Measurements from ENCODE around the gene PNPLA5. TPM values are rescaled to one million over a fixed set of nuclear protein-coding genes. Genes with fewer than 3 reads are reported as not detected.

Gene PNPLA5
- total and polyA plus RNA-seq, 4 donors = not detected

DNA sequence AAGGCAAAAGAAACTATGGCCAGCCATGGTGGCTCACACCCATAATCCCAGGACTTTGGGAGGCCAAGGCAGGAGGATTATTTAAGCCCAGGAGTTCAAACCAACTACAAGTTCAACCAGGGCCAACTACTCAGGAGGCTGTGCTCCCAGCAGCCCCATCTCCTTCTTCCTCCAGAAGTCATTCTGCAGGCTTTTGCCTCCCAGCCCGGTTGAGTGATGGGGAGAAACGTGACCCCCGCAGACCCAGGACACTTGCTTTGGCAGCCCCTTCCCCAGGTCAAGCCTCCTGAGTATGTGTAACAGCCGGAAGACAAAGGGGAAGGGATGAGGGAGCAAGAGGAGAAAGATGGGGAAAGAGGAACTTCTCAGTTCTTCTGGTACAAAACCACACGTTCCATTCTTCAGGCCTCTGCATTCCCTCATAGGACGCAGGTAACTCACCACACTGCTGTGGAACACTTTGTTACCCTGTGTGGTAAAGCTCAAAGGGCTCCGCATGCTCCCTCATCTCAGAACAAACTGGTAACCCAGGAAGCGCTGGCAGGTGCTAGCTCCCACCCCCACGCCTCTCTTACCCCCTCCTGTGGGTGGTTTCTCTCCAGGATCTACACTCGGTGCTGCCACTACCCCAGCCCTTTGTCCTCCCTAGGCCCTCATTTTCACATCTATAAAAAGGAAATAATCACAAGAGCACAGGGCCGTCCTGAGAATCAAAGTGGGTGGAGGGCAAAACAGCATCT, 33.5 kb downstream of the PNPLA5 start:
- 54 to 58% methylated on average over 11 of the region's 11 CpGs for WGBS, 2 donors
- peaks cover 0 to 14% (median 10%) of the 10 kb centered on the region in 3 donors for H3K27me3 ChIP-seq (ENCODE audit: control insufficient read depth in 3 of 3, insufficient read depth in 3 of 3, low read length in 2 of 3)
- no peak for DNase-seq

DNA sequence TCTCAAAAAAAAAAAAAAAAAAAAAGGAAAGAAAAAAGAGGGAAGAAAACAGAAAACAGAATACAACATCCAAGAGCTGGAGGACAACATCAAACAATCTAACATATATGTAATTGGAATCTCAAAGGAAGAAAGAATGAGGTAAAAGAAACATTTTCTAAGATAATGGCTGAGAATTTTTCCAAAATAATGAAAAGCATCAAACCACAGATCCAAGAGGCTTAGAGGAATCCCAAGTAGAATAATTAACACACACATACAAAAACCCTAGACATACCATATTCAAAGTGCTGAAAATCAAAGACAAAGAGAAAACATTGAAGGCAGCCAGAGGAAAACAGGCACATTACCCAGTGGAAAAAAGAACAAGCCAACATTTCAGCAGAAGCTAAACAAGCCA, 34.4 kb downstream of the PNPLA5 start:
- no peak for TF ChIP-seq CTCF (IDR thresholded peaks at IDR 0.05; ENCODE audit: control extremely low read depth, extremely low read depth)
- H3K9ac ChIP-seq (ENCODE audit: insufficient read depth in 1 of 2, low read length in 2 of 2) = no peak overlapping the region
- no peaks in the 10 kb centered on the region for H3K36me3 ChIP-seq (ENCODE audit: control insufficient read depth in 4 of 4, insufficient read depth in 4 of 4, low read length in 4 of 4)
- H3K9me3 ChIP-seq (ENCODE audit: control insufficient read depth in 4 of 4, insufficient read depth in 3 of 4, low read length in 3 of 4) = peaks cover 0 to 13% (median 4%) of the 10 kb centered on the region in 4 donors
- peaks cover 0 to 3% (median 0%) of the 10 kb centered on the region in 5 donors for H3K4me1 ChIP-seq (ENCODE audit: control insufficient read depth in 5 of 5, insufficient read depth in 5 of 5, low read length in 5 of 5)
- H3K4me3 ChIP-seq = no peak overlapping the region
- H3K27me3 ChIP-seq (ENCODE audit: control insufficient read depth in 3 of 3, insufficient read depth in 3 of 3, low read length in 2 of 3) = peaks cover 0 to 12% (median 5%) of the 10 kb centered on the region in 3 donors
- DNase-seq (no peak), ATAC-seq (ENCODE audit: insufficient read depth, low FRiP score) (no peak)
- no peak overlapping the region for H3K27ac ChIP-seq (ENCODE audit: low read depth in 1 of 2, low read length in 1 of 2)

More for the DNA sequence above, 33.5 kb downstream of the PNPLA5 start:
- Histone ChIP-seq H3K27ac (ENCODE audit: low read depth in 1 of 2, low read length in 1 of 2) (no peak overlapping the region), H3K9ac (ENCODE audit: insufficient read depth in 1 of 2, low read length in 2 of 2) (no peak overlapping the region), H3K4me3 (no peak overlapping the region), H3K36me3 (ENCODE audit: control insufficient read depth in 4 of 4, insufficient read depth in 4 of 4, low read length in 4 of 4) (no peaks in the 10 kb centered on the region), H3K9me3 (ENCODE audit: control insufficient read depth in 4 of 4, insufficient read depth in 3 of 4, low read length in 3 of 4) (peaks cover 0 to 15% (median 4%) of the 10 kb centered on the region in 4 donors), H3K4me1 (ENCODE audit: control insufficient read depth in 5 of 5, insufficient read depth in 5 of 5, low read length in 5 of 5) (peaks cover 0 to 4% (median 0%) of the 10 kb centered on the region in 5 donors)
- no peak for TF ChIP-seq CTCF (IDR thresholded peaks at IDR 0.05; ENCODE audit: control extremely low read depth, extremely low read depth)
- ATAC-seq (ENCODE audit: insufficient read depth, low FRiP score) = no peak

DNA sequence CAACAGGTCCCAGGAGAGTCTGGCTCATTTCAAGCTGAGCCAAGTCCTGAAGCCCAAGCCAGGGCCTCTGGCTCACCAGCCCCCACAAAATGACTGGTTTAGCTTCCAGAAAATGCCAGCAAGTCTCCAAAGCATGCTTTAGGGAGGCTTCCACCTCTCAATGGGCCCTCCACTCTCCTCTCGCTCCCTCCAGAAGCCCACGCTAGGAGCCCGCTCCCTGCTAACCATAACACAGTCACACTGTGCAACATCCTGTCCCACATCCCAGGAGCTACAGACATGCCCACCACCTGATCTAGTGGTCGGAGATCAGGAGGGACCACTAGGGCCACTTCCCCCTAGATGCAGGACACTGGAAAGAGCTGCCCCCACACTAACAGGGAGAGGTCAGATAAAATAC, 36.4 kb downstream of the PNPLA5 start:
- no peak for TF ChIP-seq CTCF (IDR thresholded peaks at IDR 0.05; ENCODE audit: control extremely low read depth, extremely low read depth)
- Histone ChIP-seq H3K9ac (ENCODE audit: insufficient read depth in 1 of 2, low read length in 2 of 2) (no peak overlapping the region), H3K9me3 (ENCODE audit: control insufficient read depth in 4 of 4, insufficient read depth in 3 of 4, low read length in 3 of 4) (peaks cover 0 to 10% (median 4%) of the 10 kb centered on the region in 4 donors), H3K27ac (ENCODE audit: low read depth in 1 of 2, low read length in 1 of 2) (no peak overlapping the region), H3K36me3 (ENCODE audit: control insufficient read depth in 4 of 4, insufficient read depth in 4 of 4, low read length in 4 of 4) (no peaks in the 10 kb centered on the region), H3K27me3 (ENCODE audit: control insufficient read depth in 3 of 3, insufficient read depth in 3 of 3, low read length in 2 of 3) (peaks cover 0 to 4% (median 0%) of the 10 kb centered on the region in 3 donors), H3K4me3 (no peak overlapping the region), H3K4me1 (ENCODE audit: control insufficient read depth in 5 of 5, insufficient read depth in 5 of 5, low read length in 5 of 5) (no peaks in the 10 kb centered on the region)
- 87 to 93% methylated on average over 4 of the region's 4 CpGs for WGBS, 2 donors
- ATAC-seq (ENCODE audit: insufficient read depth, low FRiP score) (no peak), DNase-seq (no peak)
